HepG2 (cell line): ENCODE data around the gene MUTYH. TPM values are rescaled to one million over a fixed set of nuclear protein-coding genes. Genes with fewer than 3 reads are reported as not detected.
A peak's percentile ranks its signal among the peaks of the same experiment; 100 is the strongest.

Experiments
- AFF4 ChIP-seq: sonication (generic); formaldehyde crosslinking; IDR thresholded peaks from 2 replicates; pipeline ENCODE4 v1.4.0; 2020; ENCODE audit warnings: missing genetic modification reagents
- ATAD3A ChIP-seq: sonication (generic); formaldehyde crosslinking; IDR thresholded peaks from 2 replicates; pipeline ENCODE4 v1.4.0; 2020; ENCODE audit warnings: missing genetic modification reagents
- ELF4 ChIP-seq: sonication (generic); formaldehyde crosslinking; IDR thresholded peaks from 2 replicates; pipeline ENCODE4 v1.5.0; 2020; ENCODE audit warnings: missing genetic modification reagents, mild to moderate bottlenecking, moderate library complexity, borderline replicate concordance
- EP300 ChIP-seq, 3 experiments: sonication (generic) in 1 of 3; formaldehyde crosslinking in 1 of 3; IDR thresholded peaks; 2 replicates each; pipeline versions ENCODE4 v1.5.1 to v1.6.1; 2011 to 2020; ENCODE audit warnings: low read depth in 2 of 3, low read length in 2 of 3, borderline replicate concordance in 1 of 3, improper control_type of control experiment in 1 of 3, mild to moderate bottlenecking in 1 of 3, missing genetic modification reagents in 1 of 3, moderate library complexity in 1 of 3
- GATAD2A ChIP-seq: IDR thresholded peaks from 2 replicates; pipeline ENCODE4 v1.6.1; 2016
- ISX ChIP-seq: sonication (generic); formaldehyde crosslinking; conservative IDR thresholded peaks from 2 replicates; pipeline ENCODE4 v1.5.0; 2020; ENCODE audit warnings: missing genetic modification reagents
- KMT2A ChIP-seq: sonication (generic); formaldehyde crosslinking; IDR thresholded peaks from 2 replicates; pipeline ENCODE4 v1.4.0; 2020; ENCODE audit warnings: missing genetic modification reagents
- NBN ChIP-seq: fragments of 450-650 bp; conservative IDR thresholded peaks from 2 replicates; pipeline ENCODE4 v1.6.1; 2017
- RXRA ChIP-seq: sonication (generic); formaldehyde crosslinking; IDR thresholded peaks from 2 replicates; pipeline ENCODE4 v1.5.1; 2020; ENCODE audit warnings: missing genetic modification reagents
- SOX5 ChIP-seq: IDR thresholded peaks from 2 replicates; pipeline ENCODE4 v1.6.1; 2016; ENCODE audit warnings: borderline replicate concordance
- SOX6 ChIP-seq, 2 experiments: fragments of 450-650 bp in 1 of 2; sonication (generic) in 1 of 2; formaldehyde crosslinking in 1 of 2; IDR thresholded peaks; 2 replicates each; pipeline versions ENCODE4 v1.4.0 to v1.6.1; 2017 to 2020; ENCODE audit warnings: antibody characterized with exemption in 1 of 2, mild to moderate bottlenecking in 1 of 2, missing genetic modification reagents in 1 of 2
- STAT5B ChIP-seq: sonication (generic); formaldehyde crosslinking; IDR thresholded peaks from 2 replicates; pipeline ENCODE4 v1.4.0; 2020; ENCODE audit warnings: missing genetic modification reagents
- ZNF121 ChIP-seq: sonication (generic); formaldehyde crosslinking; IDR thresholded peaks from 2 replicates; pipeline ENCODE4 v1.5.0; 2020; ENCODE audit warnings: mild to moderate bottlenecking, missing genetic modification reagents
- ZNF142 ChIP-seq: sonication (generic); formaldehyde crosslinking; IDR thresholded peaks from 2 replicates; pipeline ENCODE4 v1.4.0; 2020; ENCODE audit warnings: missing genetic modification reagents
- ZNF367 ChIP-seq: sonication (generic); formaldehyde crosslinking; IDR thresholded peaks from 2 replicates; pipeline ENCODE4 v1.4.0; 2020; ENCODE audit warnings: missing genetic modification reagents, borderline replicate concordance
- ZNF383 ChIP-seq: sonication (generic); formaldehyde crosslinking; IDR thresholded peaks from 2 replicates; pipeline ENCODE4 v1.4.0; 2020; ENCODE audit warnings: missing genetic modification reagents, mild to moderate bottlenecking, borderline replicate concordance
- ZNF775 ChIP-seq: sonication (generic); formaldehyde crosslinking; IDR thresholded peaks from 2 replicates; pipeline ENCODE4 v1.4.0; 2020; ENCODE audit warnings: missing genetic modification reagents, mild to moderate bottlenecking, moderate library complexity, borderline replicate concordance
- polyA plus RNA-seq, 8 experiments: library from polyadenylated mRNA; depleted of rRNA in 3 of 8; stranded (reverse) in 7 of 8; unstranded in 1 of 8; fragments of >200 nt; fragmentation: Illumina TruSeq in 4 of 8; extraction: Trizol in 4 of 8; gene quantifications; 2 replicates each; pipeline versions ENCODE4 v1.2.1 to v1.2.3, GENCODE V29; 2011 to 2016; ENCODE audit warnings: low read depth in 4 of 8, missing spikeins in 1 of 8, mixed read lengths in 1 of 8; ENCODE audit not compliant: insufficient read depth in 1 of 8
- total RNA-seq, 5 experiments: library from RNA; depleted of rRNA; stranded (reverse); fragments of >200 nt; fragmentation: Illumina TruSeq; extraction: Trizol; gene quantifications; 2 replicates each; pipeline ENCODE4 v1.2.3, GENCODE V29; 2016; ENCODE audit warnings: low read depth in 1 of 5

MUTYH gene
- total and polyA plus RNA-seq, 2 of the 13 experiments (the other 11 are each of a cell fraction or from before 2014, with no cell fraction given): 16.3 to 17.1 TPM

- TF ChIP-seq SOX5: peak; percentile 32; the same call in 1 of the 2 replicates
- 0 out of 2 replicates have a peak, but pooled peaks have one; percentile 40 for TF ChIP-seq ISX (CRISPR knock-in tag)
- TF ChIP-seq ZNF383 (CRISPR knock-in tag): no peak
- no peak; the same call in 1 of the 2 replicates for TF ChIP-seq GATAD2A (CRISPR knock-in tag)
- TF ChIP-seq ATAD3A: no peak
- TF ChIP-seq ZNF367 (CRISPR knock-in tag): no peak
- TF ChIP-seq ELF4 (CRISPR knock-in tag): no peak
- 0 out of 2 replicates have a peak, but pooled peaks have one; percentile 61 for TF ChIP-seq ZNF142 (CRISPR knock-in tag)
- no peak for TF ChIP-seq ZNF121 (CRISPR knock-in tag)
- TF ChIP-seq SOX6 (IDR thresholded peaks at IDR 0.05): no peak
- TF ChIP-seq SOX6 (CRISPR knock-in tag; IDR thresholded peaks at IDR 0.05): peak; percentile 72
- TF ChIP-seq RXRA (CRISPR knock-in tag): peak; percentile 89
- no peak for TF ChIP-seq STAT5B (CRISPR knock-in tag)
- 0 out of 2 replicates have a peak, but pooled peaks have one; percentile 47 for TF ChIP-seq KMT2A (CRISPR knock-in tag)
- TF ChIP-seq EP300 (IDR thresholded peaks at IDR 0.05; ENCODE audit: low read depth in 2 of 2, low read length in 2 of 2): peak in 1 of 2 experiments; percentile 15; a peak in 1 of 4 replicates
- no peak; the same call in 1 of the 2 replicates for TF ChIP-seq EP300 (CRISPR knock-in tag; IDR thresholded peaks at IDR 0.05; ENCODE audit: borderline replicate concordance)
- TF ChIP-seq AFF4: no peak; the same call in 1 of the 2 replicates
- TF ChIP-seq ZNF775 (CRISPR knock-in tag): no peak
- no peak for TF ChIP-seq NBN
These were observed 36.5 kb downstream of the MUTYH start (continued) for GRCh38 chr1:45303520-45304310.
